ENCODE measurements around the gene R3HCC1L. TPM values are rescaled to one million over a fixed set of nuclear protein-coding genes. Genes with fewer than 3 reads are reported as not detected.

The R3HCC1L gene
- 6.1 and 9.0 TPM in 2 replicates for total RNA-seq

GRCh38 chr10:98134431-98135221, at the start of gene R3HCC1L:
Gene R3HCC1L (plus strand): TSS chr10:98134657. CDS start chr10:98208115, 73,458 bp downstream.

GRCh38 chr10:98267894-98268693, 133.6 kb downstream of the R3HCC1L start, which contains the start of gene LOXL4:
Gene LOXL4 (minus strand): TSS chr10:98268194. CDS start chr10:98263019, 5,175 bp downstream.

Other genes starting within 250 kb of the R3HCC1L start
- gene CRTAC1, start 104.0 kb upstream of the R3HCC1L start, total RNA-seq: not detected in 2 replicates
- 53.0 and 57.2 TPM in 2 replicates for gene LOXL4, start 133.5 kb downstream of the R3HCC1L start, total RNA-seq

Data from myometrial cell (primary cell).